ENCODE measurements around the gene NDUFS6. TPM values are rescaled to one million over a fixed set of nuclear protein-coding genes. Genes with fewer than 3 reads are reported as not detected.

NDUFS6 gene
- total RNA-seq, 1 donor from 2014 or later: 22.5 TPM

GRCh38 chr5:1785062-1785461 lies 16.1 kb upstream of the NDUFS6 start:
- intact Hi-C loops (cut with micrococcal nuclease): no loop called here
- Mint-ChIP-seq H3K4me3 (no peak overlapping the region), H3K36me3 (ENCODE audit: low read depth) (no peaks in the 10 kb centered on the region), H3K4me1 (peaks cover 23% of the 10 kb centered on the region), H3K27me3 (peaks cover 20% of the 10 kb centered on the region), H3K27ac (no peak overlapping the region), H3K9me3 (no peaks in the 10 kb centered on the region)
- ChIA-PET CTCF (no interaction called here), POLR2A (interaction anchor here (0.6 kb wide), 1 partner anchor 41 kb away, joined by 4 read pairs; no protein-coding TSS in a partner anchor)
- no peak for TF ChIP-seq CTCF (IDR thresholded peaks at IDR 0.05)
- DNase-seq (no peak), ATAC-seq (ENCODE audit: low read depth) (no peak)

- ChIA-PET CTCF (no interaction called here), POLR2A (no interaction called here)
- TF ChIP-seq CTCF (IDR thresholded peaks at IDR 0.05): no peak
- Mint-ChIP-seq H3K36me3 (ENCODE audit: low read depth) (no peaks in the 10 kb centered on the region), H3K4me1 (peaks cover 23% of the 10 kb centered on the region), H3K27ac (no peak overlapping the region), H3K27me3 (peaks cover 20% of the 10 kb centered on the region), H3K9me3 (no peaks in the 10 kb centered on the region), H3K4me3 (no peak overlapping the region)
- no peak for ATAC-seq (ENCODE audit: low read depth)
- no peak for DNase-seq
- intact Hi-C loops (cut with micrococcal nuclease): no loop called here
Measured at GRCh38 chr5:1785984-1786383, 15.2 kb upstream of the NDUFS6 start.

- intact Hi-C loops (cut with micrococcal nuclease): no loop called here
- DNase-seq: no peak
- Mint-ChIP-seq H3K27ac (no peak overlapping the region), H3K4me1 (peaks cover 21% of the 10 kb centered on the region), H3K36me3 (ENCODE audit: low read depth) (no peaks in the 10 kb centered on the region), H3K9me3 (no peaks in the 10 kb centered on the region), H3K27me3 (peaks cover 17% of the 10 kb centered on the region), H3K4me3 (no peak overlapping the region)
- ChIA-PET CTCF (no interaction called here), POLR2A (no interaction called here)
- TF ChIP-seq CTCF (IDR thresholded peaks at IDR 0.05): no peak
- ATAC-seq (ENCODE audit: low read depth): no peak
Measured at GRCh38 chr5:1786621-1787471, 14.4 kb upstream of the NDUFS6 start.

- Mint-ChIP-seq H3K27me3 (peaks cover 11% of the 10 kb centered on the region), H3K9me3 (no peaks in the 10 kb centered on the region), H3K4me1 (peaks cover 20% of the 10 kb centered on the region), H3K36me3 (ENCODE audit: low read depth) (no peaks in the 10 kb centered on the region), H3K27ac (no peak overlapping the region), H3K4me3 (no peak overlapping the region)
- CTCF ChIA-PET: no interaction called here
- ATAC-seq (ENCODE audit: low read depth) (no peak), DNase-seq (no peak)
- POLR2A ChIA-PET: no interaction called here
- intact Hi-C loops (cut with micrococcal nuclease): no loop called here
- TF ChIP-seq CTCF (IDR thresholded peaks at IDR 0.05): no peak
Measured at GRCh38 chr5:1787472-1788047, 13.6 kb upstream of the NDUFS6 start.

- Mint-ChIP-seq H3K4me3 (no peak overlapping the region), H3K27me3 (peaks cover 11% of the 10 kb centered on the region), H3K27ac (no peak overlapping the region), H3K36me3 (ENCODE audit: low read depth) (no peaks in the 10 kb centered on the region), H3K9me3 (no peaks in the 10 kb centered on the region), H3K4me1 (peaks cover 20% of the 10 kb centered on the region)
- no peak for TF ChIP-seq CTCF (IDR thresholded peaks at IDR 0.05)
- ATAC-seq (ENCODE audit: low read depth) (no peak), DNase-seq (no peak)
- POLR2A ChIA-PET: no interaction called here
- CTCF ChIA-PET: no interaction called here
- intact Hi-C loops (cut with micrococcal nuclease): no loop called here
Measured at GRCh38 chr5:1788200-1788599, 13.0 kb upstream of the NDUFS6 start.

All from activated B cell treated with CpG ODN at 0.5 μM for 24 hours (primary cell).